GM21737 (cell line): ENCODE measurements around the gene KIAA1671.

ENCODE experiments used
- ATAC-seq: cut with Tn5 transposase; IDR thresholded peaks from one replicate; pipeline ENCODE4 v1.9.1; 2021; ENCODE audit warnings: mild to moderate bottlenecking, moderate library complexity; ENCODE audit not compliant: unreplicated experiment

Gene KIAA1671

GRCh38 chr22:25061605-25062376, 109.3 kb downstream of the KIAA1671 start:
- no peak for ATAC-seq

GRCh38 chr22:25062386-25063085, 110.0 kb downstream of the KIAA1671 start:
- no peak for ATAC-seq

- ATAC-seq, result no peak
Measured at GRCh38 chr22:25064894-25065560, 112.5 kb downstream of the KIAA1671 start.

- ATAC-seq, result no peak
Measured at GRCh38 chr22:25066861-25067435, 114.4 kb downstream of the KIAA1671 start.

GRCh38 chr22:25067851-25068421, 115.4 kb downstream of the KIAA1671 start:
- ATAC-seq, result no peak

DNA sequence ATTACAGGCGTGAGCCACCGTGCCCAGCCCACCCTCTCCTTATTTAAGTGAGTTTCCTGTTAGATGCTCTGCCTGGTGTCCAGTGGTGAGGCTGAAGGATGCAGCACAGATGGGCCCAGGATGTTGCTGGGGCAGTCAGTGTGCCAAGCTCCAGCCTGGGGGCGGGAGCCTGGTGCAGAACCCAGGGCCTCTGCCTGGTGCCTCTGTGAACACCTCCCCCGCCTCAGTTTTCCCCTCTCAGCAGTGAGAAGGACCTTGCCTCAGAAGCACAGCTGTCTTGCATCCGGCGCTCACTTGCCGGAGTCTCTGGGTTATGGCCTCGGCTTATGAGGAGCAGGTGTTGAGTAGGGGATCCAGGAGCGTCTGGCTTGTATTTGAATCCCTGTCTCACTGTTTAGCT, 116.2 kb downstream of the KIAA1671 start:
- ATAC-seq, result no peak

GRCh38 chr22:25069426-25069757, 116.9 kb downstream of the KIAA1671 start:
- no peak for ATAC-seq

- no peak for ATAC-seq
Measured at GRCh38 chr22:25069758-25070481, 117.4 kb downstream of the KIAA1671 start.

- no peak for ATAC-seq
Measured at GRCh38 chr22:25070956-25071355, 118.4 kb downstream of the KIAA1671 start.

DNA sequence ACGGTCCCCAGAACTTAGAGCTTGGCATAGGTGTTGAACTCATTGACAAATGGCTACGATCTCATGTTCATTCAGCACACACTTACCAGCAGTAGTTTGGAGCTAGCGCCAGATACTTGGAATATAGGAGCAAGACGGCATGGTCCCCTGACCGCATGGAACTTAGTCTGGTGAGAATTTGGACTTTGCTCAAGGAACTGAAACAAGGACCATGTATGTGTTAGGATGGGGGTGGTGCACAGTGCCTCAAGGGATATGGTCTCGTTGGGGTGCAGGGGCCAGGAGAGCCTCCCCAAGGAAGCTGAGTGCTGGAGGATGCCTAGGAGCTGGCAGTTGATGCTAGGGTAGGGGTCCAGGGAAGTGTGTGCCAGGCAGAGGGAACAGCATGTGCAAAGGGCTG, 119.2 kb downstream of the KIAA1671 start:
- ATAC-seq, result no peak

DNA sequence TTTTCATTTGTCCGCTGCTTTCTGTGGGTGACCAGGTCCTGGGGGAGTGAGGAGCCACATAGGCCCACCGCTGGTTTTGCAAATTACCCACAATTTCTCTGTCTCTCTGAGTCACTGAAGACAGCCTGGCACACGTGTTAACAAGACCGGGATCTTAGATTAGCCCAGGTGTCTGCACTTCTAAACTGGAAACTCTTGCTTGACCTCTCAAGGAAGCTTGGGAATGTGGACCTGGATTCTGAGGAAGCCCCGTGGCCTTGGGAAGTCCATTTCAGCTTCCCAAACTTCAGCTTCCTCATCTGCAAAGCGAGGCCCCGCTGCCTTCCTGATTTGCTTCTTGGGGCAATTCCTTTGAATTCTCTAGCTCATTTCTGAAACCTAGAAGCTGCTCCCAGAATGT, 119.9 kb downstream of the KIAA1671 start:
- ATAC-seq, result no peak

DNA sequence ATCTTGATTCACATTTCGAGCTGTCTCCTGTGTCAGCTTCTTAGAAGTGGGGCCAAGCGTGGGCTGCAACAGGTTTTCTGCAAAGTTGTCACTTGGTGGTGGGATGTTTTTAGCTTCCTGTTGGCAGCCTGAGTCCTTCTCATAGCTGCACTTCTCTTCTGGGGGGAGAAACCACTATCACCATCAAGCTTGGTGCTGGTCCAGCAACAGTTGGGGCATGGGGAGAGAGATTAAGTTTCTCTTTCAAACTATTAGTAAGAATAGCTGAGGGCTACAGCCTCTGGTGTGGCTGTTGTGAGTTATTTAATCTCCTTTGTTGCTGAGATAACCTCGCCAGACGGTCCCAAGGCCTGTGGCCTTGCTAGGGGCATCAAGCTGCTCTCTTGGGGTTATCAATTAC, 123.8 kb downstream of the KIAA1671 start:
- ATAC-seq, result no peak

DNA sequence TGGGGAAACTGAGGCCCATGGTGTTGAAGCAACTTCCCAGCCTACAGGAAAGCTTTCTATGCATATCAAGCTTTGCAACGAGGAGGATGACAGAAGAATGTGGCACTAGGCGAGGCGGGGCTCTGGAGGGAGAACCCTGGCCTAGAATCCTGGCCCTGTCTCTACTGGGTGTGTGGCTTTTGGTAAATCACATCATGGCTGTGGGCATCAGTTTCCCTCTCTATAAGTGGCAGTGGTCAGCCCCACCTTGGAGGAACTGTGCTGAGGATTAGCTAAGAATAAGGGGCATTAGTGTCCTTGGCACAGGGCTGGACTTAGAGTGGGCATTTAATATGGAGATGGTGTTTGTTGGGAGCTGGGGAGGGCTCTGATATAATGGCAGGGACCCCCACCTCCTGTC, 124.5 kb downstream of the KIAA1671 start:
- no peak for ATAC-seq

- no peak for ATAC-seq
Measured at GRCh38 chr22:25077964-25078363, 125.4 kb downstream of the KIAA1671 start.

DNA sequence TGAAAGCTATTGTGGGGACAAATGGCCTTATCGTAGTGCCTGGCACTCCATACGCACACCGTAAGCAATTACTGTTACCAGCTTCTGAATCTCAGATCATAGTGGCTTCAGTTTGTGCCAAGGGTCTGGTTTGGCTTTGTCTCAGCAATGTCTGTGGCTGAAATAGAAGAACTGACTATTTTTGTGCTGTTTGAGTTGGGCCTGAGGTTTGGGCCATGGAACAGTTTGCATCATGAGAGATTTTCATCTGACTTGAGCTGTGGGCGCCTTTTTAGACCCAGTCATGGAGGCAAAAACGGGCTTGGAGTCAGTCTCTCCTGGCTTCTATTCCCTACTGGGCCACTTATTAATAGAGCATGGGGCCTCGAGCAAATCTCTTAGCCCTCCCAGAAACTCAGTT, 126.1 kb downstream of the KIAA1671 start:
- no peak for ATAC-seq

DNA sequence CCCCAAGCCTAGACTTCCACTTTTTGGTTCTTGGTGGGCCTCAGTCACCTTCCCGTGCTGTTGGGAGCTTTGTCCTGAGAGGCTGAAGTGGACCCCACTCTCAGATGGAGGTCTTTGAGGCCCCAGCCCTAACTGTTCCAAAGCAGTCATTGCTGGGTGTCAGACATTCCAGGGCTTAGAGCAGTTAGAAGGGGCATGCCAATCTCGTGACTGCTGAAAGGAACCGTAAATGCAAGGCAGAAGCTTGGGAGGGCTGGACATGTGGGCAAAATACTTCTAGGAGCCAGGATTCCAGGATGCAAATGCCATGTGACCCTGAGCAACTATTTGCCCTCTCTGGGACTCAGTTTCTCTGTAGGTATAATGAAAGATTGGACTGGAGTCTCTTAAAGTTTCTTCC, 128.3 kb downstream of the KIAA1671 start:
- no peak for ATAC-seq

DNA sequence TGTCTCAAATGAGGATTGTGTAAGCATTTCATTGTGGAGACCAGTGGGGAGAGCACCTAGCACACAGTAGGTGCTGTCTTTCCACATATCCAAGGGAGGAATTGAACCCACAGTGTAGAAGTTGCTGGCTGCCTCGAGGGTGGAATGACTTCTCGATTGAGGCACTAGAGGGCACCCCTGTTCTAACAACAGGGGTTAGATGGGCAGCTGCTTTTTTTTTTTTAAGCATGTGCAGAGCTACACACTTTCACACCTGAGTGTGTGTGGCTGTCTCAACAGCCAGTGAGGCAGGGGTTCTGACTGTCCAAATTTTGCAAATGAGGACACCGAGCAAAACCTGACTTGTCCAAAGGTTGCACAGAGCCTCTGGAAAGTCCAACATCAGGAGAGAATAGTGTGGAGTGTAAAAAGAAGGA, 128.9 kb downstream of the KIAA1671 start:
- no peak for ATAC-seq

DNA sequence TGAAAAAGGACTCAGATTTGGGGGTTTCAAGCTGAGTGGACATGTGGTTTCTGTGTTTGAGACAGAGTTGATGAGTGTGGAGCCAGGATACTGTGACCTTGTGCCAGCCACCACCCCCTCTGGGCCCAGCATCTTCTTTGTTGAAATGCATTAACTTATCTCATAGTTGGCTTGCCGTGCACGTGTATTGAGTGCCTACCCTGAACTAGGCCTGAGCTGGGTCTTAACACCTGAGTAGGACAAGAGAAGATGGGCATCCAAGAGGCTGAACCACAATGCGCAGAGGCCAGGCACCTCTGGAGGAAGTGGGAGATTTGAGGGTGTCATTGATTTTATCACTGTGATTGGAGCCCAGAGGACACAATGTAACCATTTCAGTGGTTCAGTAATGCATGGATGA, 129.6 kb downstream of the KIAA1671 start:
- no peak for ATAC-seq

DNA sequence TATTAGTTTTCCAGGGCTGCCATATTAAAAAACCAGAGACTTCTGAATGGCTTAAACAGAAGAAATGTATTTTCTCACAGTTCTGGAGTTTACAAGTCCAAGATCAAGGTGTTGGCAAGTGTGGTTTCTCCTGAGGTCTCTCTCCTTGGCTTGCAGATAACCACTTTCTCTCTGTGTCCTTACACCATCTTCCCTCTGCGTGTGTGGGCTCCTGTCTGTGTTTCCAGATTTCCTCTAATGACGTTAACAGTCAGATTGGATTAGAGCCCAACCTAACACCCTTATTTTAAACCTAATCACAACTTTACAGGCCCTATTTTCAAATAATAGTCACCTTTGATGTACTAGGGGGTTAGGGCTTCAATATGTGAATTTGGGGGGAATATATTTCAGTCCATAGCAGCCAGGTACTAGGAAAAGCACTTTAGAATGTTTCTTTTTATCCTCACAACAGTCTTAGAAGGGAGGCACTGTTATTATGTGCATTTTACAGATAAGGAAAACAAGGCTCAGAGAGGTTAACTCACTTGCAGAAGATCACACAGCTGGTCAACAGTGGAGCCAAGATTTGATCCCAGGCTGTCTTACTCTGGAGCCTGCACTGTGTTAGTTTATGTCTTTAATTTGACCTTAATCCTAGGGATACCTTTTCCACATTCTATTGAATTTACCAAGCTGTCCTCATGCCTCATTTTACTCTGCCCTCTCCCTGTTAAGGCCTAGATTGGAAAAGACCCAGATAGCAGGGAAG, 130.7 kb downstream of the KIAA1671 start:
- ATAC-seq, result no peak

- ATAC-seq, result no peak
Measured at GRCh38 chr22:25083807-25084200, 131.3 kb downstream of the KIAA1671 start.
